ENCODE results near the gene BTG2.
A peak's percentile ranks its signal among the peaks of the same experiment; 100 is the strongest.
"Not testable (repeated sequence)": the region's sequence is repeated elsewhere in the genome, so short reads cannot be mapped to it uniquely, and the experiment has no call there.

BTG2 gene

DNA sequence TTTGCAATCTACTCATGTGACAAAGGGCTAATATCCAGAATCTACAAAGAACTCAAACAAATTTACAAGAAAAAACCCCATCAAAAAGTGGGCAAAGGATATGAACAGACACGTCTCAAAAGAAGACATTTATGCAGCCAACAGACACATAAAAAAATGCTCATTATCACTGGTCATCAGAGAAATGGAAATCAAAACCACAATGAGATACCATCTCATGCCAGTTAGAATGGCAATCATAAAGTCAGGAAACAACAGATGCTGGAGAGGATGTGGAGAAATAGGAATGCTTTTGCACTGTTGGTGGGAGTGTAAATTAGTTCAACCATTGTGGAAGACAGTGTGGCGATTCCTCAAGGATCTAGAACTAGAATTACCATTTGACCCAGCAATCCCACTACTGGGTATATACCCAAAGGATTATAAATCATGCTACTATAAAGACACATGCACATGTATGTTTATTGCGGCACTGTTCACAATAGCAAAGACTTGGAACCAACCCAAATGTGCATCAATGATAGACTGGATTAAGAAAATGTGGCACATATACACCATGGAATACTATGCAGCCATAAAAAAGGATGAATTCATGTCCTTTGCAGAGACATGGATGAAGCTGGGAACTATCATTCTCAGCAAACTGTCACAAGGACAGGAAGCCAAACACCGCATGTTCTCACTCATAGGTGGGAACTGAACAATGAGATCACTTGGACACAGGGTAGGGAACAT is 8.9 kb downstream of the BTG2 start:
- not testable (repeated sequence) for DNase-seq (ENCODE audit: low read depth in 1 of 2, low spot score in 1 of 2)

DNA sequence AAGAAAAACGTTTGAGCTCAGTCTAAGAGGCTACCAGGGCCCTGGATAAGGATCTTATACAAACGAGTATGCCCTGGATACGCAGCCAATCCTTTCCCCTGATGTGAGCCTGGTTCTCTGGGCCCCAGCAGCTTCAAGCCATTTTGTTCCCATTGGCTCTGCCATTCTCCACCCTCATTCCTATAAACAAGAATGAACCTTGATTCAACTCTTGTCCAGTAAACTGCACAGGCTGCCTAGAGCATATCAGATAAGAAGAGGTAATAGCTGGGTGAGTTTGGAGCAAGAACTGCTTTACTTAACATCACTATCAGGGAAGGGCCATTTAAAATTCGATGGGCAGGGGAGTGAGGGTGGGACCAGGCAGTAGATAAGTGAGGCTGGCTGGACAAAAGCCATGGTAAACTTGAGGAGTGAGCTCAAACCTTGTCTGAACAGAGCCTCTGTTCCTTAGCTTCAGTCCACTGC is 11.3 kb downstream of the BTG2 start:
- DNase-seq (ENCODE audit: low read depth in 1 of 2, low spot score in 1 of 2) = no peak

DNA sequence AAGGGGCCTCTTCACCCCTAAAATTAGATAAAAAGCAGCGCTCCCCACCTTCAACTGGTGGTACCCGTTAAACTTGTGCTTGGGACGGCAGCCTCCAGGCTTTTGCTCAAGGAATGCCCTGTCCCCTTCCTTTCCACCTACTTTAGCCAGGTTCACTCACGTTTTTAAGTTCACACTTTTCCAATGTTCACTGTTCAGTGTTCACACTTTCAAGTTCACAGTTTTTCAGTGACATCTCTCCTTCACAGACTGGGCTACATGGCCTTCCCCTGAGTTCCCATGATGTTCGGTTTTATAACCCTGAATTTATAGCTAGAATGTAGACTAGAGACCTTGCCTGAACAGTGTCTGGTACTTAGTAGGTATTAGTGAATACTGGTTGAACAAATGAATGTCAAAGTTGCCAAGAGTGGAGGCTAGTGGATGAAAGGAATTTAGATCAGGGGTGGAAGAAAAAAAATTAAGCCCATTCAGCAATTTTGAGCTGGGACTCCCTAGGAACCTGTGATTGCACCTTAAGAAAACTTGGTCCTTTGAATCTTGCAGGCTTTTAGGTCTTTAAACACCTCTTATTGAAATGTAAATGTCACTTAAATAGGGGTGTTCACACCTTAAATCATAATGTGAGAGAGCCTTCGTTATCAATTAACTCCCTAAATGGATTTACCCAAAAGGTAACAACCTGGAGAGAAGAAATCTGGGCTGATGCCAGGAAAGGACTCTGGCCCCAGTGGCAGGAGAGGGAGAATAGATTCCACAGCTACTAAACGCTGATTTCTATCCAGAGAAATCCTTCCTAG is 12.3 kb downstream of the BTG2 start:
- DNase-seq (ENCODE audit: low read depth in 1 of 2, low spot score in 1 of 2) = no peak

DNA sequence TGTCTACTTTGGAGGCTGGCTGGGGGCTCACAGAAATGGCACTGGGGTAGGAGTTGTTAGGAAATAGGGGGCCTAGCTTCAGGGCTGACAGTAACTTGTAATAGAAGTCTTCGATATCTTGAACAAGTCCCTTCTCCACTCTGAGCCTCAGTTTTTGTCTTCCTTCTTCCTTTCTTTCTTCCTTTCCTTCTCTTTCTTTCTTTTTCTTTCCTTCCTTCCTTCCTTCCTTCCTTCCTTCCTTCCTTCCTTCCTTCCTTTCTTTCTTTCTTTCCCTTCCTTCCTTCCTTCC is 12.9 kb downstream of the BTG2 start:
- no peak for DNase-seq (ENCODE audit: low read depth in 1 of 2, low spot score in 1 of 2)

DNA sequence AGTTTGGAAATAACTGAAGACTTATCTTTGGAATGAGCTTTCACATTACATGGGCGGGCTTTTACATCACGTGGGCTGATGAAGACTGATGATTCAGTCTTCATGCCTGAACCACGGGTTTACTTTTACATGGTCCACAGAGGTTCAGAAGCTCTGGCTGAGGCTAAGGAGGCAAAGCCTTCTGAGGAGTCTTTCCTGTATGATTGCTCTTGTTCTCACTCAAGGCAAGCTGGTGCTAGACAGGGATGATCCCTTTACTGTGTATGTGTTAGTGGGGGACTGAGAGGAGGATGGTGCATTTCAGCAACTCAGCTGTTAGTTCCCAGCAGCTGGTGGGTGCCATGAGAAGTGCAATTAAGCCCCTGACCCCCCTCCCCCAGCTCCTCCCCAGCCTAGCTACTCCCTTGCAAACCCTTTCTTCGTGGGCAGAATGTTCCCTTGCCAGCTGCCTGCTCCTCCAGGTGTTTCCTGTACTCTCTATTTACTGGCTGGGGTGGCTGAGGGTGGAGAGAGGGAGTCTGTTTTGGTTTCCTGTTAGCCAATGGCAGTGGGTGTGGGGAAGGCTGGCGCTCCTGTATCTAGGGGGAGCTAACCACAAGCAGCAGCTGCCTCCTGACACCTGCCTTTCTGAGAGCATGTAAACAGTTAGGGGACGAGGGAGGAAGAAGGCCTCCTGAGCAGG is 15.4 kb downstream of the BTG2 start:
- DNase-seq (ENCODE audit: low read depth in 1 of 2, low spot score in 1 of 2) = no peak

DNA sequence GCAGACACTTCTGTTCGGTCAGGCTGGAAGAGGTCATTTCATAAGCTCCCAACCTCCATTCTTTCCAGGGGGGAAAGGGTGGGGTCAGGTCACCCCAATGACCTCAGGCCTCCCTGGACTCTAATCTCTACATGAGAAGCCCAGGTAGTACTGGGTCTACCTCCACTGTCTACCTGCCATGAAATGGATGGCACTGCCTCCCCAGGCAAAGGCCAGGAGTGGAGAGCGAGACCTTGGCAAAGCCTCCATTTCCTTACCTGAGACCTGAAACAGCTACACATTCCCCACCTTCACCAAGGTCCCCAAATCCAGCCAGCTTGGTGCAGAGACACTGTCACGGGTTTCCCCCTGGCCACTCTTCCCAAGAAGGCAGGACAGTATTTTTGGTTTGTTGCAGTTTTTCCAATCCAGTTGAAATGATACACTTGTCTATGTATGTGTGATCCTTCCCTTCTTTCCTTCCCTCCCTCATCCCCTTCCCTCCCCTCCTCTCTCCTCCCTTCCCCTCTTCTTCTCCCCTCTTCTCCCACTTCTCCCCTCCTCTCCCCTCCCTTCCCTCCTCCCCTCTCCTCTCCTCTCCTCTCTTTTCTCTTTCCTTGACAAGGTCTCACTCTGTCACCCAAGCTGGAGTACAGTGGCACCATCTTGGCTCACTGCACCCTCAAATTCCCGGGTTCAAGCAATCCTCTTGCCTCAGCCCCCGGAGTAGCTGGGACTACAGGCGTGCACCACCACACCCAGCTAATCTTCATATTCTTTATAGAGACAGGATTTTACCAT is 16.1 kb downstream of the BTG2 start:
- no peak for DNase-seq (ENCODE audit: low read depth in 1 of 2, low spot score in 1 of 2)

DNA sequence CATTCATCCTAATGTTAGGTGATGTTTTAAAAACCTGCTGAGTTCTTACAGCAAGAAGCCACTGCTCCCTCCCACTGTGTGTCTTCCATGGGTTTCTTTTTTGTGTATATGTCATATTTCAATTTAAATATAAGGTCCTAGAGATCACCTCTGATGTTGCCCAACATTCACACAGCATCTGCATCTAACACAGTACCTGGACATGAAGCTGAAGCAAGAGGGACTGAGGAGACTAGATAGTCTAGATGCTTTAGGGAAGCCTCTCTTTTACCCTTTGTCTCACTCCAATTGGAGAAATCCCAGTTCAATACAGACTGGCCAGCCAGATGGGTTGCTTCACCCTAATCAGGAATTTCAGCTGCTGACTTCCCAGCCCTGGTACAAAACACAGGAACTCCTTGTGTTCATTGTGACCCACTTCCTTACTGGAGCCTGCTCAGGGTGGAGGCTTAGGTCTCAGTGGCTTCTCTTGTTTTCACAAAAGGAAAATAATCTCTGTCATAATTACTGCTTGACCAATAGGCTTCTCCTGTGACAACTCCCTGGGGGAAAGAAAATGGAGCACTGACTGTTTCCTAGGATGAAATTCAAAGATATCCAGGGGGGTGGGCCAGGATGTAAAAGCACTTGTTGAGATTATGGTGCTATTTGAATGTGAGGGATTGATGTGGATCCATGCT is 17.3 kb downstream of the BTG2 start:
- no peak for DNase-seq (ENCODE audit: low read depth in 1 of 2, low spot score in 1 of 2)

DNA sequence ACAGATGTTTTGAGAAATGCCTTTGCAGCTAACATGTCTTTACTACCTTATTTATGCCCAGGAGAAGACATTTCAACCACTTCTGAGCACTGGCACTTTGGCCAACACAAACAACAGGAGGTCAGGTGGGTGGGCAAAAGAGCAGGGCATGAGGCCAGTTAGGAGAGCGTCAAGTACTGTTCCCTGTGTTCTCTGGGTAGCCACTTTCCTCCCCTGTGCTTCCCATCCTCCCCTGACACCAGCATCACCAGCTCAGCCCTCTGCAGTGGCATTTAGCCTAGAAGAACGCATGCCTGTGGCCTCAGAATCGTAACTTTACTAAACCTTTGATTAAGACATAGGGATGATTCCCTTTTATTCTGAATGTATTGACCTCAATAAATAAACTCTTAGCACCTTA is 18.3 kb downstream of the BTG2 start:
- DNase-seq (ENCODE audit: low read depth in 1 of 2, low spot score in 1 of 2) = no peak

DNA sequence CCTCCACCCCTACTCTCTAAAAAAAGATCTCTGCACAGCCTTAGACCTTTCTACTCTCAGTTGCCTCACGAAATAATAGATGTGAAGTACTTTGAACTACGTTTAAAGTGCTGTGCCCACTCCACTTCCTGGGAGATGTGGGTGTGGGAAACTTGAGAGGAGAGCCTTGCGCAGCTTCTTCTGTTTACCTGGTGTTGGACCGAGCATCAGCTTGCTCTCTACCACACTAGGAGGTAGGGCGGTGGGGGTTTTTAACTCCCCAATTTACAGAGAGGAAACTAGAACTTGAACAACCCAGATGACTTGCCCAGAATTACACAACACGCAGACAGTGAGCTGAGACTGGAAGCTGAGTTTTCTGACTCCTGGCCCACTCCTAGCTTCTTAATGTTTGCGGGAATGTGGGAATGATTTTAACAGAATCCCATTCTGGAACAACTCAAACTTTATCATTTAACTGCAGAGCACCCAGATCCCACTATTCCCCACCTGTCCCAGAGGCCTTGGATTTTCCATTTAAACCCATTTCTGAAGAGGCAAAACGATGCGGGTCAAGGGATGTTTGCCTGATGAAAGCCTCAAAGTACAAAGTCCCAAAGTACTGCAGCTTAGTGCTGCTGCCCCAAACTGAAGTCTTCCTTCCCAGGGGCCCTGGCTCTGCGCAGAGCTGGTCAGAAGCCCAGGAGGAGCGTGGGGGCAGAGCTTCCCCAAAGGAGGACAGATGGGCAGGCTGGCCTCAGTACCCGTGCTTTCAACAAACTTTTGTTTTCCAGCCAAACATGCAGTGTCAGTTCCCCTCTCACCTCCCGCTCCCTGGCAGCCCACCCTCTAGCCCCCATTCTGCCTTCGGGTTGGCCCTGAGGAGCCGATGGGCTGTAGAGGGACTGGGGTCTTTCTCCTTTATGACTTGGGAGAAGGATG is 19.0 kb downstream of the BTG2 start:
- peak in 1 of 2 donors; percentile 30 for DNase-seq (ENCODE audit: low read depth in 1 of 2, low spot score in 1 of 2)

DNA sequence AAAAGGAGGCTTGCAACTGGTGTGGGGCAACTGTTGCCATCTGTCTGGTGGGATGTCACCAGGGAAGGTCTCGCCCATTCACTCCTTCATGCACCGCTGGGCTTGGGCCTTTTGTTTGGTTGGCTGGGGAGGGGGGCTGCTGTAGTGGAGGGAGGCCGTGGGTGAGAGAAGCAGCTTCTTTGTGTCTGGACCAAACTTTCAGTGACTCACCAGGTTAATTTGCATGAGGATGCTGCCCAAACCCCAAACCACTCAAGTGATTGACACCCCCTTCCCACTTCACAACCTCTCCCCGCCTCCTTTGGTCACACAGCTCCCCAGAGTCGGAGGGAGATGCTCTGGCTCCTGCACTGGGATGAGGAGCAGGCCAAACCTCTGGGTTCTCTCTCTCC is 19.7 kb downstream of the BTG2 start:
- peak in 1 of 2 donors; percentile 29 for DNase-seq (ENCODE audit: low read depth in 1 of 2, low spot score in 1 of 2)

DNA sequence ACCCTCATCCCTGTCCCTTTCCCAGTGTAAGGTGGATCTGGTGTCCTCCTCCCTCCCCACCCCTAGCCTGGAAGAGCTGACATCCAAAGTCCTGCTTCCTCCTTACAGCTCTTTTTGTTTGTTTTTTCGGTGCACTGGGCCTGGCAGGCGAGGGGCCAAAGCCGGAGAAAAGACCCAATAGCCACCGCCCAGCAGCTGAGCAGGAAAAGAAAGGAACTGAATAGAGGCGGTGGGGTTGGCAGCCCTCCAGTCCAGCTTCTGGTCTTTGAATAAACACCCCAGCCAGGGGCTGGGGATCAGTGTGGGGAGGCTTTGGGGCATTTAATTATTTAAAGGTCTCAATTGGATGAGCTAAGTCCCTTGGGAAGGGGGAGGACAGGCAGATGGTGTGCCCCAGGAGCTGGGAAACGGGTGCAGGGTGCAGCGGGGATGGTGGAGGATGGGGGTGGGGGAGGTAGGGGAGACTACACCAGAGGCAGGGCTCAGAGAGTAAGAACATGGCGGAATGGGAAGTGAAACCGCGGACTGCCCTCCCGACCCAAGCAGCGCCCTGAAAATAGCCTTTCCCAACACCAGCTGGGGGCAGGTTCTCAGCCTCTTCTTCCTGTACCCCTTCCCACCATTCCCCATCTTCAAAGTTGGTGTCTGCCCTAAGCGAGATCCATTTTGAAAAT is 20.2 kb downstream of the BTG2 start:
- DNase-seq (ENCODE audit: low read depth in 1 of 2, low spot score in 1 of 2) = no peak

DNA sequence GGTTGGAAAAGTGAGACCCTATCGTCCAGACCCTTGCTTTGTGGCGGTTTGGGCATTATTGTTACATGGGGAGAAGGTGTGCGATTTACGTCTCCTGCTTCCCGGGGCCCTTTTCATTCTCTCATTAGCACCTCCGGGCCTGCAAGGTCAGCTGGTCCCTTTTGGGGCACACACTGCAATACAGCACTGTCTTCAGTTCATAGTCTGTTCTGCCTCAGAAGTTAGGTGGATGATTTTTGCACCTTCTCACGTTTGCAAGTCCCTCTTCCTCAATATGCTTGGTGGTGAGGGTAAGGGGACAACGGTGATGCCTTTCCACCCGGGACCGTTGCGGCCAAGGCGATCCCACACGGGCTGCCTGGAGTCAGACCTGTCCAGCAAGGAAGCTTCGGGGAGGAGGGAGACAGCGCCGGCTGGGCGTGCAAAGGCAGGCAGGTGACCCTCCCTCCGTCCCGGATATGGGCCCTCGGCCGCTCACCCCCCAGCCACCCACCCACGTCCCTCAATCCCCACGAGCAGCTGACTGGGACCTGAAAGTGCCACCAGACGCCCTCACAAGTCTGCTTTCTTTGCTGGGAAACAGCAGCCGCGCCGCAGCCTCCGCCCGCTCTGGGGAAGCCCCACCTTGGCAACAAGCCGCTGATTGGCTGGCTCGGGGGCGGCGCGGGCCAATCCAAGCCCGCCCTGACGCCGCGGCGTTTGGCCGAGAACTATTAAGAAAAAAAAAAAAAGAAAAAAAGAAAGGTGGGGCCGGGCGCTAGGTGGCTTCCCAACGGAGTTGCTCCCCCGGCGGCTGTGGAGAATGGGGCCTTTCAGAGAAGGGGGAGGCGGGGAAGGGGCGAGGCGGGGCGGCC is 21.7 kb downstream of the BTG2 start:
- peak; percentile 80 to 89 for DNase-seq (ENCODE audit: low read depth in 1 of 2, low spot score in 1 of 2)

DNA sequence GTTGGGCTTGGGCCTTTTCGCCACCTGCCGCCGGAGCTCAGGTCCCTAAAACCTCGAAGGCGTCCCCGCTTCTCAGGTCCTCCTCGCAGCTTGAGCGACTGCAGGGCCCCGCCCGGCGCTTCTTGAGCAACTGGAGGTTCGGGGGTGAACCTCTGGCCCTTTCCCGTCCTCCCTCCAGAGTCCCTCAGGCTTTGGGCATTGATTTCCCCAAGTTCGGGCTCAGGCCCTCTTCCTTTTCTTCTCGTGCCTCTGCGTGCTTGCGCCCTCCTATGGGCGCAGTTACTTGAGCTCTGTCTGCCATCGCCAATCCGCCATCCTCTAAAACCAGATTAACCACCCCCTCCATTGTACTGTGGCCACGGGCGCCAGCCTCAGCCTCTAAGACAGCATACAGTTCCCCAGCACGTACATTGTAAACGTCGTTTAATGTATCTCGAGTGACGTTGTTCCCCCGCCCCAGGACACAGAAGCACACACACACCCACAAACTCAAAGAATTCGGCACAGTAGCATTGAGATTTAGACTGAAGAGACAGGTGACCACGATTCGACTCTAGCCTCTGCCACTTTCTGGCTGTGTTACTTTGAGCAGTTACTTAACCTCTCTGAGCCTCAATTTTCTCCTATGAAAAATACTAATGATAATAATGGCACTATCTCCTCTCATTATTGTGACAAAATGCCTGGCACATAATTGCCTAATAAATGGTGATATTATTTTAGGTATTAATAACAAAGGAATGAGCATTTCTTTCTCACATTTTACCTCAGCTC is 22.6 kb downstream of the BTG2 start:
- peak; percentile 33 to 46 for DNase-seq (ENCODE audit: low read depth in 1 of 2, low spot score in 1 of 2)

DNA sequence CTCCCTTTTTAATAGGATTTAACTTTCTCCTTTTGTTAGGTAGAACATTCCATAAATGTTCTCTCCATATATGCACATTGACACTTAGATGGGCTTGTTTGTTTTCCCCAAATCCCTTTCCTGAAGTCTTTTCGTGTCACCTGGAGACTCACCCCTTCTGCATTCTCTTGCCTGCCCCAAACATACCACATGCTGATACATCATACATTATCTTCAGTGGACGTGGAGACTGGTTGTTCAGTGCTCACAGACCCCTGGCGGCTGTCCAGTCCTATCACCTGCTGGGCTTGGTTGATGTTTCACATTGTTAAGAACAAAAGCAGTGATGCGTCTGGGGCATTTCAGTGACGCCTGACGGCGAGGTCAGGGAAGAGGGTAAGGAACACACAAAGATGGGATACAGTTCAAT is 23.4 kb downstream of the BTG2 start:
- no peak for DNase-seq (ENCODE audit: low read depth in 1 of 2, low spot score in 1 of 2)

DNA sequence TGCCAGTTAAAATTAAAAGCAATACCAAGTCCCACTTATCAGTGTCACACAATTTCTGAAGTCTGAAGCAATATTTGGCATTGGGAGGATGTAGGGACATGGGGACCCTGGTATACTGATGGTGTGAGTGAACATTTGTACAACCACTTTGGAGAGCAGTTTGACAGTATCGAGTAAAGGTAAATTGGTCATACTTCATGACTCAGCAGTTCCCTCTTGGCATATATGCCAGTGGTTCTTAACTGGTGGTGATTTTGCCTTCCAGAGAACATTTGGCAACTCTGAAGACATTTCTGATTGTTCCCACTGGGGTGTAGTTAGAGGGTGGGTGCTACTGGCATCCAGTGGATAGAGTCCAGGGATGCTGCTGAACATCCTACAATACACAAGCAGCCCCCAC is 25.9 kb downstream of the BTG2 start:
- DNase-seq (ENCODE audit: low read depth in 1 of 2, low spot score in 1 of 2) = no peak

DNA sequence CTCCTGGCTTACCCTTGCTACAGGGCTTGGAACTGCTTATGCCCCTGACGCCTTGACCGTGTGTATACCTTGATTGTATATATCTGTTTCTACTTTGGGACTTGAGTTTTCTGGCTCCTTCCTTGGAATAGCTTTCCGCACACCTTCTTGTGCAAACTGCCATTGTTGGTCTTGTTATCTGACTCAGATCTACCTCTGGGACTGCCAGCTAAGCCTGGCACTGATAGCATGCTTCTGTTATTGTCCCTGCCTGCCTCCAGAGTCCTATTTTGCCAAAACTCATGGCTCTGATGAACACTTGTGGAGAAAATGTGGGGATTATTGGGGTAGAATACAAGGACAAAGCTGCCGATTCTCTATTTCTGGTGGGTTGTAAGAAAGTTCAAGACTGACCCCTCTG is 30.2 kb downstream of the BTG2 start:
- no peak for DNase-seq (ENCODE audit: low read depth in 1 of 2, low spot score in 1 of 2)

DNA sequence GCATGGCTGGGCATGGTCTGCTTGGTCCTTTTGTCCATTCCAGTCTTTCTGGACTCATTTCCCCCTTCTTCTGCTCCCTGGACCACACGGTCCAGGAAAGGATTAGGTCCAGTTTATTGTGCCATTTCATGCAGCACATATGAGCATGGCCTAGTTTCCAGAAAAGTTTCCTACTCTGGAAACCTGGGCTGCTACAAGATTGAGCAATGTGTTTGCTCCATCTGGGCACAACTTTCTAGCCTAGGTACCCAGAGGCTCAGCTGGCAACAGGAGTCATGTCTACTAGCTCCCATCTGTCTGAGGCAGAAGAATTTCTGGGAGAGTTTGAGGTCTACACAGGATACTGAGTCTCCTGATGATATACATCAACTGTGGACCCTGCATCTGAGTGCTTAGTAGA is 30.8 kb downstream of the BTG2 start:
- DNase-seq (ENCODE audit: low read depth in 1 of 2, low spot score in 1 of 2) = no peak

Measured in activated CD4-positive, alpha-beta T cell treated with anti-CD3 and anti-CD28 coated beads, Interleukin-2, amount 50 U/mL, for 24 hours (primary cell).